Measurements from ENCODE around the gene OVOL2.

- TF ChIP-seq ATF3 (IDR thresholded peaks at IDR 0.05; ENCODE audit: borderline replicate concordance, extremely low read depth, low read depth, low read length) (no peak), ZBTB33 (IDR thresholded peaks at IDR 0.05) (no peak), ZBTB4 (CRISPR knock-in tag; IDR thresholded peaks at IDR 0.05) (no peak)
Measured at GRCh38 chr20:18090477-18090876, 32.8 kb upstream of the OVOL2 start.
